ENCODE measurements around the gene KCNJ14. TPM values are rescaled to one million over a fixed set of nuclear protein-coding genes. Genes with fewer than 3 reads are reported as not detected.
"Not testable (repeated sequence)": the region's sequence is repeated elsewhere in the genome, so short reads cannot be mapped to it uniquely, and the experiment has no call there.

The KCNJ14 gene
- total and polyA plus RNA-seq, 7 donors: 0.28 to 2.6 (median 1.1) TPM

- Histone ChIP-seq H3K27ac (peak overlapping the region; percentile 36), H3K4me1 (peaks cover 19% of the 10 kb centered on the region), H3K36me3 (ENCODE audit: insufficient read depth in 1 of 2, low read depth in 1 of 2) (peaks cover 0 to 20% of the 10 kb centered on the region in 2 donors), H3K9me3 (no peaks in the 10 kb centered on the region), H3K27me3 (ENCODE audit: insufficient read depth in 3 of 3, low read length in 2 of 3) (no peaks in the 10 kb centered on the region), H3K4me3 (peak overlapping the region; percentile 7)
- 49 to 56% (median 52%) methylated on average over 7 of the region's 7 CpGs for WGBS, 3 donors
- DNase-seq: peak in 1 of 2 donors; percentile 39
- no peak for TF ChIP-seq CTCF (IDR thresholded peaks at IDR 0.05)
- no peak for ATAC-seq
- intact Hi-C loops (cut with DNase I): no loop called here
These were observed 26.7 kb downstream of the KCNJ14 start for GRCh38 chr19:48481846-48482639.

GRCh38 chr19:48483301-48483700 is 27.9 kb downstream of the KCNJ14 start:
- Histone ChIP-seq H3K27ac (no peak overlapping the region), H3K27me3 (ENCODE audit: insufficient read depth in 3 of 3, low read length in 2 of 3) (no peaks in the 10 kb centered on the region), H3K36me3 (ENCODE audit: insufficient read depth in 1 of 2, low read depth in 1 of 2) (peaks cover 0 to 7% of the 10 kb centered on the region in 2 donors), H3K9me3 (no peaks in the 10 kb centered on the region), H3K4me1 (peaks cover 19% of the 10 kb centered on the region), H3K4me3 (no peak overlapping the region)
- no peak for TF ChIP-seq CTCF (IDR thresholded peaks at IDR 0.05)
- 33 to 37% (median 33%) methylated on average over 3 of the region's 3 CpGs for WGBS, 3 donors
- DNase-seq (peak in 1 of 2 donors; percentile 43), ATAC-seq (no peak)
- intact Hi-C loops (cut with DNase I): no loop called here

- no peaks in the 10 kb centered on the region for H3K27me3 ChIP-seq (ENCODE audit: insufficient read depth in 3 of 3, low read length in 2 of 3)
- no peak overlapping the region for H3K4me3 ChIP-seq
- no peak for TF ChIP-seq CTCF (IDR thresholded peaks at IDR 0.05)
- H3K4me1 ChIP-seq: peaks cover 19% of the 10 kb centered on the region
- no peaks in the 10 kb centered on the region for H3K9me3 ChIP-seq
- no peak for ATAC-seq
- no peak overlapping the region for H3K27ac ChIP-seq
- WGBS, 3 donors: 79 to 82% (median 79%) methylated on average over 15 to 16 of the region's 16 CpGs
- no peak for DNase-seq
- intact Hi-C loops (cut with DNase I): no loop called here
- peaks cover 0 to under 1% of the 10 kb centered on the region in 2 donors for H3K36me3 ChIP-seq (ENCODE audit: insufficient read depth in 1 of 2, low read depth in 1 of 2)
These were observed 29.0 kb downstream of the KCNJ14 start for GRCh38 chr19:48484247-48484893.

GRCh38 chr19:48484931-48485612 is 29.7 kb downstream of the KCNJ14 start:
- H3K9me3 ChIP-seq: no peaks in the 10 kb centered on the region
- peaks cover 20% of the 10 kb centered on the region for H3K4me1 ChIP-seq
- TF ChIP-seq CTCF (IDR thresholded peaks at IDR 0.05): no peak
- intact Hi-C loops (cut with DNase I): no loop called here
- ATAC-seq: no peak
- H3K27ac ChIP-seq: no peak overlapping the region
- H3K4me3 ChIP-seq: no peak overlapping the region
- WGBS, 3 donors: 73 to 77% (median 73%) methylated on average over 32 to 37 of the region's 37 CpGs
- peaks cover 0 to 3% (median 0%) of the 10 kb centered on the region in 3 donors for H3K27me3 ChIP-seq (ENCODE audit: insufficient read depth in 3 of 3, low read length in 2 of 3)
- peak in 1 of 2 donors; percentile 51 for DNase-seq
- no peaks in the 10 kb centered on the region for H3K36me3 ChIP-seq (ENCODE audit: insufficient read depth in 1 of 2, low read depth in 1 of 2)

GRCh38 chr19:48486706-48487105 is 31.3 kb downstream of the KCNJ14 start:
- WGBS, 3 donors: 84 to 89% (median 89%) methylated on average over 10 of the region's 10 CpGs
- H3K4me3 ChIP-seq; H3K36me3 ChIP-seq (ENCODE audit: insufficient read depth in 1 of 2, low read depth in 1 of 2); DNase-seq; H3K27ac ChIP-seq; ATAC-seq; intact Hi-C loops (cut with DNase I); H3K9me3 ChIP-seq: not testable (repeated sequence)
- Histone ChIP-seq H3K27me3 (ENCODE audit: insufficient read depth in 3 of 3, low read length in 2 of 3) (peaks cover 0 to 19% (median 5%) of the 10 kb centered on the region in 3 donors), H3K4me1 (peaks cover 16% of the 10 kb centered on the region)

Measured in psoas muscle (tissue), 8 donors.